Testis (tissue), 3 donors: ENCODE measurements around the gene FBXO11. TPM values are rescaled to one million over a fixed set of nuclear protein-coding genes. Genes with fewer than 3 reads are reported as not detected.

Experiments
- DNase-seq: peaks from one replicate; pipeline ENCODE4 v3.0.0-alpha.2; 2019
- H3K27ac ChIP-seq, 2 donors: fragments of 200-600 bp; sonication (generic); one replicate each; pipeline ENCODE4 v1.5.1; 2019
- H3K27me3 ChIP-seq: fragments of 200-600 bp; sonication (generic); one replicate; pipeline ENCODE4 v1.5.1; 2019
- H3K36me3 ChIP-seq: fragments of 200-600 bp; sonication (generic); one replicate; pipeline ENCODE4 v1.5.1; 2017; ENCODE audit warnings: low read depth; ENCODE audit errors: missing control alignments
- H3K4me1 ChIP-seq: fragments of 200-600 bp; sonication (generic); one replicate; pipeline ENCODE4 v1.5.1; 2019
- H3K4me3 ChIP-seq, 2 donors: fragments of 200-600 bp; sonication (generic); one replicate each; pipeline ENCODE4 v1.5.1; 2017 to 2019
- H3K9me3 ChIP-seq: fragments of 200-600 bp; sonication (generic); one replicate; pipeline ENCODE4 v1.5.1; 2017
- CTCF ChIP-seq, 3 experiments: fragments of 450-650 bp in 2 of 3; fragments of 200-600 bp in 1 of 3; sonication (generic) in 1 of 3; IDR thresholded peaks; one replicate each; pipeline ENCODE4 v1.5.1; 2016 to 2019; ENCODE audit warnings: antibody characterized with exemption in 3 of 3, mild to moderate bottlenecking in 2 of 3, moderate library complexity in 1 of 3
- POLR2A ChIP-seq: fragments of 450-650 bp; IDR thresholded peaks from one replicate; pipeline ENCODE4 v1.6.1; 2017; ENCODE audit warnings: antibody characterized with exemption, mild to moderate bottlenecking, moderate library complexity
- WGBS, 2 donors: methylation state at CpG; one replicate each; pipeline ENCODE4 v1.1.5; 2018; 5-methylcytosine and 5-hydroxymethylcytosine counted together
- intact Hi-C: fragments of 100-400 bp; cut with DNase I; formaldehyde crosslinking; loops from one replicate; pipeline ENCODE4 v1.15.1; 2023; ENCODE audit warnings: low total_unique reads
- polyA plus RNA-seq: library from polyadenylated mRNA; stranded (reverse); fragments of 350-450 nt; fragmentation: Illumina TruSeq; extraction: RNeasy Lipid Tissue Mini Kit (QIAGEN cat#74804); gene quantifications from one replicate; pipeline ENCODE4 v1.2.3, GENCODE V29; 2014; ENCODE audit warnings: low read depth, low replicate concordance; ENCODE audit not compliant: insufficient read depth
- total RNA-seq, 2 donors: library from RNA; depleted of rRNA; stranded (reverse); fragments of >200 nt; gene quantifications; one replicate each; pipeline ENCODE4 v1.2.3, GENCODE V29; 2016

FBXO11 gene
- total and polyA plus RNA-seq, 3 donors from 2014 or later = 87.6 to 101 (median 96.0) TPM

GRCh38 chr2:47810850-47811249, 95.4 kb downstream of the FBXO11 start:
- Histone ChIP-seq H3K36me3 (no peaks in the 10 kb centered on the region), H3K27me3 (no peaks in the 10 kb centered on the region), H3K4me3 (no peak overlapping the region), H3K4me1 (no peaks in the 10 kb centered on the region), H3K27ac (no peak overlapping the region), H3K9me3 (no peaks in the 10 kb centered on the region)
- DNase-seq = no peak
- intact Hi-C loops = no loop called here
- TF ChIP-seq POLR2A (no peak), CTCF (IDR thresholded peaks at IDR 0.05) (no peak)

GRCh38 chr2:47809903-47810302, 96.4 kb downstream of the FBXO11 start:
- intact Hi-C loops = no loop called here
- H3K36me3 ChIP-seq = no peaks in the 10 kb centered on the region
- H3K4me1 ChIP-seq = no peaks in the 10 kb centered on the region
- WGBS, 2 donors = 76 to 85% methylated on average over 2 of the region's 2 CpGs
- H3K27me3 ChIP-seq = no peaks in the 10 kb centered on the region
- H3K9me3 ChIP-seq = no peaks in the 10 kb centered on the region
- no peak overlapping the region for H3K27ac ChIP-seq
- no peak for DNase-seq
- TF ChIP-seq CTCF (IDR thresholded peaks at IDR 0.05) (no peak), POLR2A (no peak)
- no peak overlapping the region for H3K4me3 ChIP-seq

- Histone ChIP-seq H3K36me3 (no peaks in the 10 kb centered on the region), H3K27me3 (no peaks in the 10 kb centered on the region), H3K4me3 (no peak overlapping the region), H3K27ac (no peak overlapping the region), H3K4me1 (no peaks in the 10 kb centered on the region), H3K9me3 (no peaks in the 10 kb centered on the region)
- 77 to 83% methylated on average over 4 of the region's 4 CpGs for WGBS, 2 donors
- TF ChIP-seq CTCF (IDR thresholded peaks at IDR 0.05) (no peak), POLR2A (no peak)
- no peak for DNase-seq
- intact Hi-C loops = no loop called here
Observed at GRCh38 chr2:47808614-47809013, 97.7 kb downstream of the FBXO11 start.

GRCh38 chr2:47805850-47806249, 100.4 kb downstream of the FBXO11 start:
- intact Hi-C loops = no loop called here
- Histone ChIP-seq H3K27me3 (no peaks in the 10 kb centered on the region), H3K4me3 (no peak overlapping the region), H3K27ac (no peak overlapping the region), H3K4me1 (no peaks in the 10 kb centered on the region), H3K9me3 (no peaks in the 10 kb centered on the region), H3K36me3 (no peaks in the 10 kb centered on the region)
- 27 to 35% methylated on average over 6 of the region's 6 CpGs for WGBS, 2 donors
- no peak for TF ChIP-seq POLR2A
- TF ChIP-seq CTCF (IDR thresholded peaks at IDR 0.05) = no peak
- no peak for DNase-seq

- TF ChIP-seq POLR2A (no peak), CTCF (IDR thresholded peaks at IDR 0.05) (no peak)
- H3K9me3 ChIP-seq = no peaks in the 10 kb centered on the region
- 85 to 89% methylated on average over 1 of the region's 1 CpG for WGBS, 2 donors
- no peaks in the 10 kb centered on the region for H3K27me3 ChIP-seq
- no peaks in the 10 kb centered on the region for H3K4me1 ChIP-seq
- H3K27ac ChIP-seq = no peak overlapping the region
- H3K36me3 ChIP-seq = no peaks in the 10 kb centered on the region
- intact Hi-C loops = no loop called here
- DNase-seq = no peak
- H3K4me3 ChIP-seq = no peak overlapping the region
Observed at GRCh38 chr2:47803770-47804169, 102.5 kb downstream of the FBXO11 start.
